ENCODE measurements around the gene ARHGAP6.

The ARHGAP6 gene

DNA sequence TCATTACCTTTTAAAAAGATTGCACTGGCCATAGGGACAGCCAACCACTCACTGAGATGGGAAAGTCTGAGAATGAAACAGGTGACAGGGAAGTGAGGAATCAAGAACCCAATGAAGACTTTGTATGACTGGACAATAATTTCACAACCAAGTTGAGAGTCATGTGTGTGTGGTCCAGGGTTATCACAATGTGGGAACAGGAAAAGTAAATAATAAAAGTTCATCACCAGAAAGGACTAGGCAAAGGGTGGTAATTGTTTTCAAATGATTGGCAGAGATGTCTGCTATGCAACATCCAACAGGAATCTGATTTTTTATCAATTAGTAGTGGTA lies 243.2 kb downstream of the ARHGAP6 start:
- no peak for DNase-seq

- no peak for DNase-seq
Measured at GRCh38 chrX:11421805-11422524, 243.8 kb downstream of the ARHGAP6 start.

- DNase-seq = no peak
Measured at GRCh38 chrX:11420851-11421250, 244.9 kb downstream of the ARHGAP6 start.

GRCh38 chrX:11419102-11419501 lies 246.6 kb downstream of the ARHGAP6 start:
- no peak for DNase-seq

- no peak for DNase-seq
Measured at GRCh38 chrX:11416600-11416999, 249.1 kb downstream of the ARHGAP6 start.

DNA sequence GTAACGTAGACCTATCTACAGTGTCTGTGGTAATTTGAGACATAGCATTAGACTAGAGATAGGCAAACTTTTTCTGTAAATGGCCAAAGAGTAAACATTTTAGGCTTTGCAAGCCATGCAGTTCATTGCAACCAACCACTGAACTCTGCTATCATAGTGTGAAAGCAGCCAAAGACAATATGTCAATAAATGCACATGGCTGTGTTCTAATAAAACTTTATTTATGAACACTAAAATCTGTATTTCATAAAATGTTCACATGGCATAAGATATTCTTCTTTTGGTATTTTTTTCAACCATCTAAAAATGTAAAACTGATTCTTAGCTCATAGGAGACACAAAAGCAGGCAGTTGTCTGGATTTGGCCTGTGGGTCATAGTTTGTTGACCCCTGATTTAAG lies 251.6 kb downstream of the ARHGAP6 start:
- no peak for DNase-seq

GRCh38 chrX:11412715-11413623 lies 252.8 kb downstream of the ARHGAP6 start:
- DNase-seq = no peak

DNA sequence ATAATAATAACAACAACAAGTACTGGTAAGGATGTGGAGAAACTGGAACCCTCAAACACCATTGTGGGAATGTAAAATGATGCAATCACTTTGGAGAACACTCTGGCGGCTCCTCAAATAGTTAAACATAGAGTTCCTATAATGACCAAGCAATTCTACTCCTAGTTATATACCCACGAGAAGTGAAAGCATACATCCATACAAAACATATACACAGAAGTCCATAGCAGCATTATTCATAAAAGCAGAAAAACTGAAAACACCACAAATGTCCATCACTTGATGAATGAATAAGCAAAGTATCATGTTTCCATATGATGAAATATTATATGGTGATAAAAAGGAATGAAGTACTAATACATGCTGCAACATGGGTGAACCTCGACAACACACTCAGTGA lies 255.8 kb downstream of the ARHGAP6 start:
- no peak for DNase-seq

- no peak for DNase-seq
Measured at GRCh38 chrX:11408783-11409182, 256.9 kb downstream of the ARHGAP6 start.

DNA sequence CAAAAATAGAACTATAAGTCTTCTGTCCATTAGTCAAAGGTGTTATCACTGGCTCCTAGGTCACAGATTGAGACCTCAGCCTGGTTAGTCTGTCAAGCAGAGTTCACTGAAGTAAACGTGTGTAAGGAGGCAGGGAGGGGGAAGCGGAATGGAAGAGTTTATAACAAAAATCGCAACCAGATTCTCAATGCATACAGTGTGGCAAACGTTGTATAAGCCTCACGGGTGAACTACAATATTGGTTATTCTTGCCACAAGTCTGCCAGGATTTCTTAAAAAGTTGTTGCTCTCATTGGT lies 257.7 kb downstream of the ARHGAP6 start:
- no peak for DNase-seq

GRCh38 chrX:11407331-11408108 lies 258.2 kb downstream of the ARHGAP6 start:
- no peak for DNase-seq

GRCh38 chrX:11406109-11406765 lies 259.5 kb downstream of the ARHGAP6 start:
- DNase-seq = no peak

DNA sequence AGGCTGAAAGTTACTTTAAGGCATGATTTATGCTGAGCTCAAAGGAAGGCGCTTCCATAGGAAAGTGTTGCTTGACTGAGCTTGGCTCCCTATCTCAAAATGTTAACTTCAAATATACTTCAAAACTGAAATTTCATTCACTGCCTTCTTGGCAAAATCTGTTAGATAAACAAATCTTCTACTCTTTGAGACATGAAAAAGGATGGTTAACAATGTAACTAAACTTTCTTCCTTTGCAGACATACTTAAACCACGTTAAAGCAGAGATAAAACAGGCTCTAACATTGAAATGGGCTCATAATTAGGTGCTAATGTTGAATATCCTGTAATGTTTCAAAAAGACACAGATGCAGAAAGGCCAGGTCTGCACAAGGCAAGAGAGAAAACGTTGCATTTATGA lies 262.1 kb downstream of the ARHGAP6 start:
- no peak for DNase-seq

- DNase-seq = no peak
Measured at GRCh38 chrX:11401966-11402365, 263.8 kb downstream of the ARHGAP6 start.

- no peak for DNase-seq
Measured at GRCh38 chrX:11399489-11400094, 266.1 kb downstream of the ARHGAP6 start.

- DNase-seq = no peak
Measured at GRCh38 chrX:11398785-11399184, 266.9 kb downstream of the ARHGAP6 start.

DNA sequence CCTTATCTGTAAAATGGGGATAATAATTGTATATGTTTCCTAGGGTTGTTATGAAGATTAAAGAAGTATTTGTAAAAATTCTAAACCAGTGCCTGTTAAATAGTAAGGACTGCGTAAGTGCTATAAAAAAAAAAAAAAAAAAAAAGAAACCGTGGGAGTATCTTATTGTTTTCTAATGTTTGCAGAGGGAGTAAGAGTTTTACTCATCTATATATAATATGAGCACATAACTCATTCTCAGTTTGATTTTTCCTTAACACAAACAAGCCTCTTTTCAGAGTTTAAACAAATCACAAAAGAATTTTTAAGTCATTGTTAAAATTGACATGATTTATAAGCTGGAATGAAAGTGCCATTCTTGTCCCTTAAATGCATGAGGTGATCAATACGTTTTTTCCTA lies 267.6 kb downstream of the ARHGAP6 start:
- no peak for DNase-seq

DNA sequence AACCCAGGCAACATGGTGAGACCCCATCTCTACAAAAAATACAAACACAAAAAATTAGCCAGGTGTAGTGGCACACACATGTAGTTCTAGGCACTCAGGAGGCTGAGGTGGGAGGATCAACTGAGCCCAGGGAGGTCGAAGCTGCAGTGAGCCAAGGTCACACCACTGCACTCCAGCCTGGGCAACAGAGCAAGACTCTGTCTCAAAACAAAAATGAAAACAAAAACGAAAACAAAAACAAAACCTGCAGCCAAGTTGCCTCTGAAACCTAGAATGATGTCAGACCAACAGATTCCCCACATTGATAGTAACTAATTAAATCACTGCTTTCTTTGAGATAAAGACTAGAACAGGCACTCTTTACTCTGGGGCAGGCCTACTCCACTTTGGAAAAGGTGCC lies 268.0 kb downstream of the ARHGAP6 start:
- no peak for DNase-seq

GRCh38 chrX:11395859-11396258 lies 269.9 kb downstream of the ARHGAP6 start:
- no peak for DNase-seq

DNA sequence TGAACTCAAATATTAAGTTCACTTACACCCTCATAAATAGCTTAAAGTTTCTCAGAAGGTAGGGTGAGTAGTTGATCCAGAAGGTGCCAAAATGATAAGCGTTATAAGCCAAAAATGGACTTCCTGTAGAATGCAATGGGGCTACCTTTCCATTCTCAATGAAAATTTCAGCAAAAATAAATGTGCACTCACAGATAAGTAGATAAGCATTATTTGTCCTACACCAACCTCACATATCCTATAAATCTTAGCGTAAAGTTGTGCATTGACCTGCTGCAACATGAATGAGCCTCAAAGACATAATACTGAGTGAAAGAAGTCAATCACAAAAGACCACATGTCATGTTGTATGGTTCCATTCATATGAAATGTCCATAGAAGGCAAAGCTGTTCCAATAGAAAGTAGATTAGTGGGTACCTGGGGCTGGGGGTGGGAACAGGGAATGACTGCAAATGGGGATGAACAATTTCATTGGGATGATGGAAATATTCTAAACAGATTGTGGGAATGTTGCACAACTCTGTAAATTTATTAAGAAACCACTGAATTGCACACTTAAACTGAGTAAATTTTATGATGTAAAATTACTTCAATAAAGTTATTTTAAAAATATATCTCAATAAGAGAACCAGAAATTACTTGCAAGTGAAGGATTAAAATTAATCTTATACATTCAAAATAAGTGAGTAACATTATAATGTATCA lies 271.6 kb downstream of the ARHGAP6 start:
- no peak for DNase-seq

GRCh38 chrX:11386812-11387211 lies 278.9 kb downstream of the ARHGAP6 start:
- DNase-seq = no peak

DNA sequence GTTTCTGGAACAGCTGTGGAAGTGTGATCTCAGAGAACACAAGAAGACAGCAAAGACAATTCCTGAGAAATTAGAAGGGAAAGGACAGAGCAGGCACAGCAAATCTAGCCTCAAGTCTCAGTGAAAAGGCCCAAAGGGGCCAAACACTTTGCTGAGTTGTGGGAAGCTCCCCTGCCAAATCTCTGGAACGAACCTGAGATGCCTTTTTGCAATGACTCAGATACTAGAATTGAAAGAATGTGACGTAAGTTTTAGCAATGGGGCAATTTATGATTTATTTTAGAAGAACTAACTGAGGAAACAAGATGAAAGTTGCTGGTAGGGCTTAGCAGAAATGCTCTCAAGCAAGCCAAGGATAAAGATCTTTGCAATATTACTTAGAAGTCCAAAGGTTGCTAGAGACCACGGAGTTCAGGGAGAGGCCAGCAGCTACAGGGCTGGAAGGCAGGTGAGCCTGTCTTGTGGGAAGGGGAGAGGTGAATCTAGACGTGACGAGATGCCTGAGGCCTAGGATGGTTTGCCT lies 279.7 kb downstream of the ARHGAP6 start:
- no peak for DNase-seq

All from cortex of kidney (tissue), 1 donor.